Measurements from ENCODE around the gene HLA-DMB. TPM values are rescaled to one million over a fixed set of nuclear protein-coding genes. Genes with fewer than 3 reads are reported as not detected.

The HLA-DMB gene
- total and polyA plus RNA-seq, 2 donors (not counting 3 experiments of a cell fraction or from before 2014, with no cell fraction given): 0.75 TPM; not detected in 1

GRCh38 chr6:32960563-32960962 is 19.7 kb upstream of the HLA-DMB start:
- ChIA-PET CTCF (interaction anchor here (1.5 kb wide), 1 partner anchor 27 kb away, joined by 5 read pairs; no protein-coding TSS in a partner anchor), POLR2A (no interaction called here)
- no peak overlapping the region for H3K27ac ChIP-seq (ENCODE audit: insufficient read depth, low read depth, low read length)
- peaks cover 4% of the 10 kb centered on the region for H3K4me1 ChIP-seq (ENCODE audit: control insufficient read depth, extremely low read depth, insufficient read depth, low read length)
- DNase-seq (ENCODE audit: low read depth, low spot score) (no peak), FAIRE-seq (no peak)
- H3K4me3 ChIP-seq (replicated peaks in 1 of 3; ENCODE audit: insufficient read depth in 1 of 3, low read depth in 1 of 3, low read length in 3 of 3): no peak overlapping the region
- H3K9me3 ChIP-seq (replicated peaks; ENCODE audit: control insufficient read depth, insufficient read depth, low read length): no peaks in the 10 kb centered on the region
- H3K27me3 ChIP-seq (ENCODE audit: control insufficient read depth in 2 of 2, insufficient read depth in 2 of 2, low read length in 2 of 2): no peaks in the 10 kb centered on the region
- TF ChIP-seq CTCF (IDR thresholded peaks at IDR 0.05; ENCODE audit: extremely low read depth in 1 of 2, insufficient read depth in 1 of 2, low read depth in 1 of 2, low read length in 2 of 2) (no peak), FOS (IDR thresholded peaks at IDR 0.05; ENCODE audit: borderline replicate concordance, insufficient read depth, low read length) (no peak), MAX (IDR thresholded peaks at IDR 0.05; ENCODE audit: insufficient read depth, insufficient read length) (no peak), JUN (IDR thresholded peaks at IDR 0.05; ENCODE audit: borderline replicate concordance, insufficient read depth, insufficient read length, low read depth) (no peak), MYC (IDR thresholded peaks at IDR 0.05; ENCODE audit: low read depth, low read length) (no peak), POLR2A (IDR thresholded peaks at IDR 0.05; ENCODE audit: low read depth, low read length) (no peak), EZH2 (IDR thresholded peaks at IDR 0.05; ENCODE audit: borderline replicate concordance, low read depth, low read length, severe bottlenecking) (no peak), GATA2 (IDR thresholded peaks at IDR 0.05; ENCODE audit: insufficient read depth, insufficient read length, low read depth, low read length) (no peak), POLR2AphosphoS5 (IDR thresholded peaks at IDR 0.05; ENCODE audit: insufficient read depth, low read depth, low read length) (no peak)
- no peaks in the 10 kb centered on the region for H3K79me2 ChIP-seq (ENCODE audit: control insufficient read depth, insufficient read depth, low read length)
- BruUV-seq (replicated peaks): no TSS peak
- H3K9ac ChIP-seq (replicated peaks; ENCODE audit: extremely low read depth, insufficient read depth, low read length): no peak overlapping the region
- H2AFZ ChIP-seq (ENCODE audit: low read depth, low read length): no peak overlapping the region
- H3K36me3 ChIP-seq (ENCODE audit: control insufficient read depth in 2 of 2, extremely low read depth in 1 of 2, insufficient read depth in 2 of 2, low read length in 2 of 2): no peaks in the 10 kb centered on the region
- H4K20me1 ChIP-seq (replicated peaks; ENCODE audit: control insufficient read depth, extremely low read depth, insufficient read depth, low read length): no peaks in the 10 kb centered on the region
- no peak overlapping the region for H3K4me2 ChIP-seq (ENCODE audit: insufficient read depth, low read length)
- H3K9me1 ChIP-seq (replicated peaks; ENCODE audit: control insufficient read depth, extremely low read depth, insufficient read depth, low read length): no peaks in the 10 kb centered on the region
- dilution Hi-C loops (cut with MboI; ENCODE audit: extremely low pct_ligation_motif_present, low sequenced_read_pairs): no loop called here
- intact Hi-C loops (cut with micrococcal nuclease): no loop called here
